Measurements from ENCODE around the gene TFEC. TPM values are rescaled to one million over a fixed set of nuclear protein-coding genes. Genes with fewer than 3 reads are reported as not detected.

TFEC gene
- total and polyA plus RNA-seq, 10 of the 15 experiments (the other 5 are each of a cell fraction or from before 2014, with no cell fraction given), result 0.18 to 5.8 (median 2.4) TPM

- H3K4me2 ChIP-seq (ENCODE audit: control insufficient read depth, insufficient read depth), result no peak overlapping the region
- TF ChIP-seq ATF2 (IDR thresholded peaks at IDR 0.05; ENCODE audit: low read length), result no peak
- no peak for TF ChIP-seq ASH2L (IDR thresholded peaks at IDR 0.05; ENCODE audit: borderline replicate concordance, low read depth)
- TF ChIP-seq ETV6 (conservative IDR thresholded peaks at IDR 0.05 in 1 of 2, IDR thresholded peaks at IDR 0.05 in 1 of 2; ENCODE audit: borderline replicate concordance in 1 of 2, low read depth in 1 of 2), result no peak
- no peak for TF ChIP-seq GABPA (IDR thresholded peaks at IDR 0.05; ENCODE audit: low read depth)
- no peak for TF ChIP-seq POLR2AphosphoS2 (IDR thresholded peaks at IDR 0.05; ENCODE audit: low read depth, low read length)
- TF ChIP-seq RCOR1 (conservative IDR thresholded peaks at IDR 0.05; ENCODE audit: low read depth, low read length), result no peak
- no peak for TF ChIP-seq ZNF592 (IDR thresholded peaks at IDR 0.05)
- H3K9ac ChIP-seq (ENCODE audit: control insufficient read depth, insufficient read depth, low read length), result no peak overlapping the region
- no peaks in the 10 kb centered on the region for H3K79me2 ChIP-seq (ENCODE audit: control insufficient read depth, insufficient read depth, low read length)
- DNase-seq (ENCODE audit: low read depth, low spot score) (no peak), FAIRE-seq (no peak), ATAC-seq (no peak)
- ChIA-PET SMC1A (ENCODE audit: uncharacterized antibody, unreplicated experiment) (no interaction called here), RAD21 (ENCODE audit: unreplicated experiment) (no interaction called here), POLR2A (no interaction called here), CTCF (interaction anchor here (1.0 kb wide), 1 partner anchor 17 kb away, joined by 3 read pairs; no protein-coding TSS in a partner anchor)
- no peak overlapping the region for H2AFZ ChIP-seq (ENCODE audit: control insufficient read depth, low read depth, low read length)
- no peaks in the 10 kb centered on the region for H3K9me3 ChIP-seq (replicated peaks; ENCODE audit: control insufficient read depth, insufficient read depth, low read length)
- no peak overlapping the region for H3K27ac ChIP-seq (ENCODE audit: control insufficient read depth, insufficient read depth)
- no peaks in the 10 kb centered on the region for H3K36me3 ChIP-seq (ENCODE audit: control insufficient read depth in 2 of 2, insufficient read depth in 2 of 2, low read length in 1 of 2)
- H3K4me3 ChIP-seq, result no peak overlapping the region
- WGBS (ENCODE audit: insufficient coverage, insufficient replicate concordance, low lambda C conversion rate, missing lambda C conversion rate), result 0% methylated on average over 1 of the region's 1 CpG
- intact Hi-C loops (cut with micrococcal nuclease; ENCODE audit: unreplicated experiment), result no loop called here
- no TSS peak for BruUV-seq (replicated peaks)
- in situ Hi-C loops (cut with MboI), result no loop called here
- H4K20me1 ChIP-seq (ENCODE audit: control insufficient read depth, insufficient read depth), result no peaks in the 10 kb centered on the region
- H3K4me1 ChIP-seq (ENCODE audit: control insufficient read depth, insufficient read depth, low read length), result no peaks in the 10 kb centered on the region
- no peaks in the 10 kb centered on the region for H3K27me3 ChIP-seq (replicated peaks in 1 of 2; ENCODE audit: control insufficient read depth in 2 of 2, insufficient read depth in 2 of 2, low read length in 1 of 2)
Measured at GRCh38 chr7:115964799-115965198, 65.8 kb downstream of the TFEC start.
